ENCODE measurements around the gene SPCS1.

DNA sequence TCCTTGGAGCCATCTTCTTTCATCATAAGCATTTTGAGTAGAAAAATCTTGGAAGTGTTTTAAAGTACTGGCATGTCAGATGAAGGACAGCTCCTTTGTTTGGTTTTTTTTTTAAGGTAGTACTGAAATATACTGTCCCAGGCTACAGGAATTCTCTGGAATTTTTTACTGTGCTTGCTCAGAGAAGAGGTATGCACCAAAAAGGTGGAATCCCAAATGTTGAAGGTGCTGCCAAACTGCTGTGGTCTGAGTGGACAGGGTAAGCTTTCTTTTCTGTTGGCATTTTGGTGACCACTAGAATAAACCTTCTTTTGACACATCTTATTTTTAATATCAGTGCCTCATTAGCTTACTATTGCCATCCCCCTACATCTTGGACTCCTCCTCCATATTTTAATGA is 12.8 kb upstream of the SPCS1 start:
- no peak for TF ChIP-seq YY1 (IDR thresholded peaks at IDR 0.05; ENCODE audit: insufficient read depth, insufficient read length)
- TF ChIP-seq SUZ12 (IDR thresholded peaks at IDR 0.05; ENCODE audit: extremely low read depth, insufficient read depth, insufficient read length), result no peak
- TF ChIP-seq ZNF274 (IDR thresholded peaks at IDR 0.05; ENCODE audit: low read depth, low read length), result no peak
